Hepatocyte (in vitro differentiated cells): ENCODE results near the gene PIP4K2C. TPM values are rescaled to one million over a fixed set of nuclear protein-coding genes. Genes with fewer than 3 reads are reported as not detected.
"Not testable (repeated sequence)": the region's sequence is repeated elsewhere in the genome, so short reads cannot be mapped to it uniquely, and the experiment has no call there.

ENCODE experiments used
- DNase-seq: peaks from one replicate; pipeline ENCODE4 v3.0.0-alpha.2; 2016; ENCODE audit warnings: low spot score
- H2AFZ ChIP-seq: fragments of 200-600 bp; sonication (generic); 2 replicates; pipeline ENCODE4 v1.6.0; 2016; ENCODE audit warnings: antibody characterized with exemption, mild to moderate bottlenecking
- H3K27ac ChIP-seq: fragments of 200-600 bp; sonication (generic); 2 replicates; pipeline ENCODE4 v1.5.1; 2016; ENCODE audit warnings: mild to moderate bottlenecking
- H3K27me3 ChIP-seq: fragments of 200-600 bp; sonication (generic); 2 replicates; pipeline ENCODE4 v1.6.1; 2016
- H3K36me3 ChIP-seq: fragments of 200-600 bp; sonication (generic); replicated peaks from 2 replicates; pipeline ENCODE4 v1.5.1; 2016; ENCODE audit warnings: low read depth; ENCODE audit not compliant: insufficient read depth
- H3K4me1 ChIP-seq: fragments of 200-600 bp; sonication (generic); 2 replicates; pipeline ENCODE4 v1.5.1; 2016; ENCODE audit warnings: mild to moderate bottlenecking, moderate library complexity; ENCODE audit not compliant: insufficient read depth
- H3K4me2 ChIP-seq: fragments of 200-600 bp; sonication (generic); 2 replicates; pipeline ENCODE4 v1.6.0; 2016
- H3K4me3 ChIP-seq: fragments of 200-600 bp; sonication (generic); 2 replicates; pipeline ENCODE4 v1.5.1; 2016; ENCODE audit warnings: mild to moderate bottlenecking
- H3K79me2 ChIP-seq: fragments of 200-600 bp; sonication (generic); 2 replicates; pipeline ENCODE4 v1.6.0; 2017; ENCODE audit warnings: mild to moderate bottlenecking
- H3K9me2 ChIP-seq: fragments of 200-600 bp; sonication (generic); replicated peaks from 2 replicates; pipeline ENCODE4 v1.6.0; 2017; ENCODE audit warnings: mild to moderate bottlenecking; ENCODE audit not compliant: insufficient read depth
- H3K9me3 ChIP-seq: fragments of 200-600 bp; sonication (generic); 2 replicates; pipeline ENCODE4 v1.5.1; 2016; ENCODE audit warnings: low read depth, mild to moderate bottlenecking
- H4K20me1 ChIP-seq: fragments of 200-600 bp; sonication (generic); 2 replicates; pipeline ENCODE4 v1.6.0; 2016; ENCODE audit warnings: mild to moderate bottlenecking; ENCODE audit not compliant: insufficient read depth, poor library complexity, severe bottlenecking
- CTCF ChIP-seq: fragments of 200-600 bp; sonication (generic); IDR thresholded peaks from 2 replicates; pipeline ENCODE4 v1.5.1; 2016; ENCODE audit warnings: antibody characterized with exemption, mild to moderate bottlenecking; ENCODE audit not compliant: poor library complexity
- EZH2 ChIP-seq: fragments of 200-600 bp; sonication (generic); IDR thresholded peaks from 2 replicates; pipeline ENCODE4 v1.6.1; 2016; ENCODE audit warnings: antibody characterized with exemption, mild to moderate bottlenecking, borderline replicate concordance
- EZH2phosphoT487 ChIP-seq: fragments of 200-600 bp; sonication (generic); IDR thresholded peaks from one replicate; pipeline ENCODE4 v1.6.1; 2018; ENCODE audit warnings: antibody characterized with exemption, mild to moderate bottlenecking, low read depth, moderate library complexity; ENCODE audit not compliant: unreplicated experiment, severe bottlenecking
- WGBS: methylation state at CpG from one replicate; pipeline ENCODE4 v1.1.6; 2016; ENCODE audit warnings: low lambda C conversion rate; ENCODE audit errors: missing lambda C conversion rate; 5-methylcytosine and 5-hydroxymethylcytosine counted together
- polyA plus RNA-seq: library from polyadenylated mRNA; unstranded; fragments of >200 nt; fragmentation: Nextera tagmentation; extraction: Ambion mirVana; gene quantifications from 2 replicates; pipeline ENCODE4 v1.2.1, GENCODE V29; 2016
- total RNA-seq: library from RNA; depleted of rRNA; stranded (reverse); fragments of >200 nt; gene quantifications from 2 replicates; pipeline ENCODE4 v1.2.3, GENCODE V29; 2014

The PIP4K2C gene
- total and polyA plus RNA-seq, 2 experiments from 2014 or later, result 32.3 to 41.6 TPM

GRCh38 chr12:57554897-57555296 is 36.1 kb upstream of the PIP4K2C start:
- Histone ChIP-seq H4K20me1 (no peaks in the 10 kb centered on the region), H3K27me3 (peaks cover 46% of the 10 kb centered on the region), H3K4me2 (no peak overlapping the region), H3K36me3 (no peaks in the 10 kb centered on the region), H3K9me3 (no peaks in the 10 kb centered on the region), H3K79me2 (no peaks in the 10 kb centered on the region), H3K4me1 (peaks cover 2% of the 10 kb centered on the region), H3K4me3 (no peak overlapping the region), H3K27ac (no peak overlapping the region), H3K9me2 (no peaks in the 10 kb centered on the region), H2AFZ (no peak overlapping the region)
- no peak for DNase-seq
- TF ChIP-seq EZH2 (no peak), EZH2phosphoT487 (no peak), CTCF (no peak)
- WGBS, result 96% methylated on average over 1 of the region's 1 CpG

- 79% methylated on average over 4 of the region's 4 CpGs for WGBS
- H3K9me2 ChIP-seq, result no peaks in the 10 kb centered on the region
- no peak for DNase-seq
- H3K4me3 ChIP-seq, result no peak overlapping the region
- peaks cover 10% of the 10 kb centered on the region for H3K27me3 ChIP-seq
- no peaks in the 10 kb centered on the region for H3K4me1 ChIP-seq
- no peak overlapping the region for H3K4me2 ChIP-seq
- no peaks in the 10 kb centered on the region for H3K79me2 ChIP-seq
- no peaks in the 10 kb centered on the region for H4K20me1 ChIP-seq
- TF ChIP-seq CTCF, result no peak
- no peak for TF ChIP-seq EZH2
- TF ChIP-seq EZH2phosphoT487, result no peak
- H3K27ac ChIP-seq, result no peak overlapping the region
- H3K9me3 ChIP-seq, result no peaks in the 10 kb centered on the region
- H2AFZ ChIP-seq, result no peak overlapping the region
- no peaks in the 10 kb centered on the region for H3K36me3 ChIP-seq
Observed at GRCh38 chr12:57558864-57559263, 32.1 kb upstream of the PIP4K2C start.

DNA sequence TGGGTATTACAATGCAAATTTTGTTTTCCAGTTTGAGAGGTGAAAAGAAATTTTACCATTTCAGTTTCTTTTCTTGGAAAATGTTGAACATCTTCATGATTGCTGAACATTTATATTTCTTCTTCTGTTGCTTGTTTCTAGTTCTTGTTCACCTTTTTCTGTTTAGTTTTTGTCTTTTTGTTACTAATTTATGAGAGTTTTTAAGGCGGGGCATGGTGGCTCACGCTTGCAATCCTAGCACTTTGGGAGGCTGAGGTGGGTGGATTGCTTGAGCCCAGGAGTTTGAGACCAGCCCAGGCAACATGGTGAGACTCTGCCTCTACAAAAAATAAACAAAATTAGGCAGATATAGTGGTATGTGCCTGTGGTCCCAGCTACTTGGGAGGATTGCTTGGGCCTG is 30.5 kb upstream of the PIP4K2C start:
- Histone ChIP-seq H4K20me1 (no peaks in the 10 kb centered on the region), H3K27me3 (peaks cover 3% of the 10 kb centered on the region), H3K4me1 (no peaks in the 10 kb centered on the region), H3K9me3 (no peaks in the 10 kb centered on the region), H3K9me2 (no peaks in the 10 kb centered on the region), H2AFZ (no peak overlapping the region), H3K79me2 (no peaks in the 10 kb centered on the region), H3K4me3 (no peak overlapping the region), H3K36me3 (no peaks in the 10 kb centered on the region), H3K4me2 (no peak overlapping the region), H3K27ac (no peak overlapping the region)
- 81% methylated on average over 2 of the region's 2 CpGs for WGBS
- TF ChIP-seq EZH2, result no peak
- TF ChIP-seq EZH2phosphoT487, result no peak
- no peak for TF ChIP-seq CTCF
- no peak for DNase-seq

- not testable (repeated sequence) for DNase-seq, H3K9me3 ChIP-seq, H3K27me3 ChIP-seq, H3K4me2 ChIP-seq, H4K20me1 ChIP-seq, H3K36me3 ChIP-seq, H3K27ac ChIP-seq, H3K79me2 ChIP-seq, H3K9me2 ChIP-seq, H3K4me3 ChIP-seq, H3K4me1 ChIP-seq, H2AFZ ChIP-seq
- WGBS, result 50% methylated on average over 1 of the region's 1 CpG
Observed at GRCh38 chr12:57561117-57561516, 29.9 kb upstream of the PIP4K2C start.
